Peyer's patch (tissue), 4 donors: ENCODE measurements around the gene LINC00305. TPM values are rescaled to one million over a fixed set of nuclear protein-coding genes. Genes with fewer than 3 reads are reported as not detected.

Experiments used
- DNase-seq, 3 donors: peaks; one replicate each; pipeline ENCODE4 v3.0.0-alpha.2; 2017 to 2019
- H3K27ac ChIP-seq, 4 donors: fragments of 200-600 bp; sonication (generic); one replicate each; pipeline ENCODE4 v1.5.1; 2016 to 2019
- H3K27me3 ChIP-seq, 2 donors: fragments of 200-600 bp; sonication (generic); one replicate each; pipeline ENCODE4 v1.5.1; 2019
- H3K36me3 ChIP-seq, 3 donors: fragments of 200-600 bp; sonication (generic); one replicate each; pipeline ENCODE4 v1.5.1; 2016 to 2019
- H3K4me1 ChIP-seq, 4 donors: fragments of 200-600 bp; sonication (generic); one replicate each; pipeline ENCODE4 v1.5.1; 2016 to 2019
- H3K4me3 ChIP-seq, 4 donors: fragments of 200-600 bp; sonication (generic); 1 replicate in 3 of 4; 2 replicates in 1 of 4; pipeline ENCODE4 v1.5.1; 2016 to 2019; ENCODE audit warnings: mild to moderate bottlenecking in 1 of 4
- H3K9me3 ChIP-seq, 4 donors: fragments of 200-600 bp; sonication (generic); one replicate each; pipeline ENCODE4 v1.5.1; 2016 to 2019; ENCODE audit warnings: mild to moderate bottlenecking in 1 of 4
- POLR2A ChIP-seq, 2 donors: fragments of 450-650 bp; IDR thresholded peaks; one replicate each; pipeline ENCODE4 v1.5.1; 2017; ENCODE audit warnings: antibody characterized with exemption in 2 of 2, mild to moderate bottlenecking in 2 of 2, moderate library complexity in 2 of 2
- total RNA-seq, 4 donors: library from RNA; depleted of rRNA; stranded (reverse); fragments of >200 nt; gene quantifications; one replicate each; pipeline ENCODE4 v1.1.0, GENCODE V29; 2016
- TF ChIP-seq, protein P1 (sequence below), 6 experiments: fragments of 450-650 bp in 4 of 6; fragments of 200-600 bp in 2 of 6; sonication (generic) in 1 of 6; IDR thresholded peaks; one replicate each; pipeline ENCODE4 v1.5.1; 2017 to 2019; ENCODE audit warnings: antibody characterized with exemption in 6 of 6, mild to moderate bottlenecking in 3 of 6, moderate library complexity in 1 of 6

Gene LINC00305
- total RNA-seq, 4 donors from 2014 or later, result not detected

GRCh38 chr18:64083916-64084315 is 65.0 kb downstream of the LINC00305 start:
- no peaks in the 10 kb centered on the region for H3K4me1 ChIP-seq
- no peaks in the 10 kb centered on the region for H3K27me3 ChIP-seq
- H3K9me3 ChIP-seq, result no peaks in the 10 kb centered on the region
- TF ChIP-seq POLR2A (IDR thresholded peaks at IDR 0.05), result no peak
- TF ChIP-seq, protein P1, sequence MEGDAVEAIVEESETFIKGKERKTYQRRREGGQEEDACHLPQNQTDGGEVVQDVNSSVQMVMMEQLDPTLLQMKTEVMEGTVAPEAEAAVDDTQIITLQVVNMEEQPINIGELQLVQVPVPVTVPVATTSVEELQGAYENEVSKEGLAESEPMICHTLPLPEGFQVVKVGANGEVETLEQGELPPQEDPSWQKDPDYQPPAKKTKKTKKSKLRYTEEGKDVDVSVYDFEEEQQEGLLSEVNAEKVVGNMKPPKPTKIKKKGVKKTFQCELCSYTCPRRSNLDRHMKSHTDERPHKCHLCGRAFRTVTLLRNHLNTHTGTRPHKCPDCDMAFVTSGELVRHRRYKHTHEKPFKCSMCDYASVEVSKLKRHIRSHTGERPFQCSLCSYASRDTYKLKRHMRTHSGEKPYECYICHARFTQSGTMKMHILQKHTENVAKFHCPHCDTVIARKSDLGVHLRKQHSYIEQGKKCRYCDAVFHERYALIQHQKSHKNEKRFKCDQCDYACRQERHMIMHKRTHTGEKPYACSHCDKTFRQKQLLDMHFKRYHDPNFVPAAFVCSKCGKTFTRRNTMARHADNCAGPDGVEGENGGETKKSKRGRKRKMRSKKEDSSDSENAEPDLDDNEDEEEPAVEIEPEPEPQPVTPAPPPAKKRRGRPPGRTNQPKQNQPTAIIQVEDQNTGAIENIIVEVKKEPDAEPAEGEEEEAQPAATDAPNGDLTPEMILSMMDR (IDR thresholded peaks at IDR 0.05), result no peak
- H3K27ac ChIP-seq, result no peak overlapping the region
- no peak for DNase-seq
- H3K36me3 ChIP-seq, result no peaks in the 10 kb centered on the region
- H3K4me3 ChIP-seq, result no peak overlapping the region

DNA sequence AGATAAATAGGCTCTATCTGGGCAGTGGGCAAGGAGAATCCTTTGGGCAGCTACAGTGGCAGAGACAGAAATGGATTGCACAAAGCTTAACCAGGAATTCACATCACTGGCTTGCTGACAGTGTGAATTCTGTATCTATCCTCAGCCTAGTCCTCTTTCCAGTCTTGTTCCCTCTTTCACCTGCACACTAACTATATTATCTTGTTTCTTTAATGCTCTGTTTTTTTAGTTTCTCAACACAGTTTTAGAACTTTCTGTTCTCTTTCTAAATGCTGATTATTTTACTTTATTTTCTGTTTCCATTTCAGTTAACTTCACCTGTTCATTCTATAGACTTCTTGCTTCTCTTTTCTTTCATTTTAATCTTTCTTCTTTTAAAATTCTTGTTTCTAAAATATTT is 66.4 kb downstream of the LINC00305 start:
- Histone ChIP-seq H3K9me3 (no peaks in the 10 kb centered on the region), H3K4me1 (no peaks in the 10 kb centered on the region)
- TF ChIP-seq, protein P1 (IDR thresholded peaks at IDR 0.05), result no peak
- no peak for TF ChIP-seq POLR2A (IDR thresholded peaks at IDR 0.05)

GRCh38 chr18:64082054-64082453 is 66.8 kb downstream of the LINC00305 start:
- Histone ChIP-seq H3K27ac (no peak overlapping the region), H3K4me1 (no peaks in the 10 kb centered on the region), H3K27me3 (no peaks in the 10 kb centered on the region), H3K36me3 (no peaks in the 10 kb centered on the region), H3K9me3 (no peaks in the 10 kb centered on the region), H3K4me3 (no peak overlapping the region)
- no peak for TF ChIP-seq POLR2A (IDR thresholded peaks at IDR 0.05)
- TF ChIP-seq, protein P1 (IDR thresholded peaks at IDR 0.05), result no peak
- DNase-seq, result no peak

More for the DNA sequence above, 66.4 kb downstream of the LINC00305 start:
- no peak for DNase-seq
- Histone ChIP-seq H3K4me3 (no peak overlapping the region), H3K27ac (no peak overlapping the region), H3K27me3 (no peaks in the 10 kb centered on the region), H3K36me3 (no peaks in the 10 kb centered on the region)

GRCh38 chr18:64073971-64074370 is 74.9 kb downstream of the LINC00305 start:
- Histone ChIP-seq H3K9me3 (no peaks in the 10 kb centered on the region), H3K27ac (no peak overlapping the region), H3K27me3 (no peaks in the 10 kb centered on the region), H3K4me1 (no peaks in the 10 kb centered on the region), H3K36me3 (no peaks in the 10 kb centered on the region), H3K4me3 (no peak overlapping the region)
- no peak for DNase-seq
- no peak for TF ChIP-seq POLR2A (IDR thresholded peaks at IDR 0.05)
- TF ChIP-seq, protein P1 (IDR thresholded peaks at IDR 0.05), result no peak

DNA sequence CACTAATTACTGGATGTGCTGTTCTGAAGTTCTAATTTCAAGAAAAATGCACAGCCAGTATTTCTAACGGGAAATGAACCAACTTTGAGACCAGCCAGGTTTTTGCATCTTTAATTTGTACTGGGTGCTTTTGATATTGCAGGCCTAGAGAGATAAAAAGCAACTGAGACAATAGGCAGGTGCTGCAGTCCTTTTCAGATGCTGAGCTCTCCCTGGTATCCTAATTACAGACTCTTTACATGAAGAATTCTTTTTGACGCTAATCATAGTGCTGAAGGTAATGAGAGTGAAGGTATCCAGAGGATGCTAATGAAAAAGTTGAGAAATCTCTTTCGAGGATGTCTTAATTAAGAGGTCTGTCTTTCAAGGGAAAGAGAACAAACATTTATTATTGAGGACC is 93.9 kb downstream of the LINC00305 start:
- no peak overlapping the region for H3K4me3 ChIP-seq
- DNase-seq, result no peak
- no peaks in the 10 kb centered on the region for H3K9me3 ChIP-seq
- TF ChIP-seq, protein P1 (IDR thresholded peaks at IDR 0.05), result no peak
- no peak for TF ChIP-seq POLR2A (IDR thresholded peaks at IDR 0.05)
- no peaks in the 10 kb centered on the region for H3K36me3 ChIP-seq
- no peak overlapping the region for H3K27ac ChIP-seq
- H3K27me3 ChIP-seq, result no peaks in the 10 kb centered on the region
- no peaks in the 10 kb centered on the region for H3K4me1 ChIP-seq

GRCh38 chr18:64053246-64053645 is 95.6 kb downstream of the LINC00305 start:
- DNase-seq, result no peak
- no peak for TF ChIP-seq POLR2A (IDR thresholded peaks at IDR 0.05)
- TF ChIP-seq, protein P1 (IDR thresholded peaks at IDR 0.05), result no peak
- no peaks in the 10 kb centered on the region for H3K4me1 ChIP-seq
- H3K27me3 ChIP-seq, result no peaks in the 10 kb centered on the region
- H3K36me3 ChIP-seq, result no peaks in the 10 kb centered on the region
- no peak overlapping the region for H3K27ac ChIP-seq
- no peaks in the 10 kb centered on the region for H3K9me3 ChIP-seq
- no peak overlapping the region for H3K4me3 ChIP-seq
